GM12878 (cell line): ENCODE results near the gene RUFY4. TPM values are rescaled to one million over a fixed set of nuclear protein-coding genes. Genes with fewer than 3 reads are reported as not detected.

Source experiments
- PML ChIP-seq: IDR thresholded peaks from 2 replicates; pipeline ENCODE4 v1.6.1; 2012; ENCODE audit warnings: low read length, inconsistent platforms
- polyA plus RNA-seq, 11 experiments: library from polyadenylated mRNA; depleted of rRNA in 4 of 11; unstranded in 6 of 11; stranded (reverse) in 5 of 11; fragments of >200 nt; fragmentation: Nextera tagmentation in 4 of 11; fragmentation: Illumina TruSeq in 1 of 11; extraction: Ambion mirVana in 4 of 11; extraction: Trizol in 1 of 11; gene quantifications; 1 replicate in 1 of 11; 2 replicates in 10 of 11; pipeline versions ENCODE4 v1.2.1 to v1.2.3, GENCODE V29; 2011 to 2016; ENCODE audit warnings: inconsistent platforms in 2 of 11, missing spikeins in 2 of 11, low read depth in 1 of 11
- total RNA-seq, 4 experiments: library from RNA; depleted of rRNA in 3 of 4; stranded (reverse); fragments of >200 nt in 3 of 4; fragmentation: Illumina TruSeq in 1 of 4; extraction: Trizol in 1 of 4; gene quantifications; 2 replicates each; pipeline versions ENCODE4 v1.2.1 to v1.2.3, GENCODE V29; 2013 to 2021
- TF ChIP-seq, protein P1 (sequence below): fragments of 450-650 bp; IDR thresholded peaks from 2 replicates; pipeline ENCODE4 v1.6.1; 2017; ENCODE audit warnings: mild to moderate bottlenecking, moderate library complexity
- TF ChIP-seq, protein P2 (sequence below): fragments of 450-650 bp; formaldehyde crosslinking; IDR thresholded peaks from 2 replicates; pipeline ENCODE4 v1.4.0; 2020; ENCODE audit warnings: mild to moderate bottlenecking, moderate library complexity

The RUFY4 gene
- total and polyA plus RNA-seq, 10 of the 15 experiments (the other 5 are each of a cell fraction or from before 2014, with no cell fraction given): 0.05 to 2.7 (median 0.90) TPM

DNA sequence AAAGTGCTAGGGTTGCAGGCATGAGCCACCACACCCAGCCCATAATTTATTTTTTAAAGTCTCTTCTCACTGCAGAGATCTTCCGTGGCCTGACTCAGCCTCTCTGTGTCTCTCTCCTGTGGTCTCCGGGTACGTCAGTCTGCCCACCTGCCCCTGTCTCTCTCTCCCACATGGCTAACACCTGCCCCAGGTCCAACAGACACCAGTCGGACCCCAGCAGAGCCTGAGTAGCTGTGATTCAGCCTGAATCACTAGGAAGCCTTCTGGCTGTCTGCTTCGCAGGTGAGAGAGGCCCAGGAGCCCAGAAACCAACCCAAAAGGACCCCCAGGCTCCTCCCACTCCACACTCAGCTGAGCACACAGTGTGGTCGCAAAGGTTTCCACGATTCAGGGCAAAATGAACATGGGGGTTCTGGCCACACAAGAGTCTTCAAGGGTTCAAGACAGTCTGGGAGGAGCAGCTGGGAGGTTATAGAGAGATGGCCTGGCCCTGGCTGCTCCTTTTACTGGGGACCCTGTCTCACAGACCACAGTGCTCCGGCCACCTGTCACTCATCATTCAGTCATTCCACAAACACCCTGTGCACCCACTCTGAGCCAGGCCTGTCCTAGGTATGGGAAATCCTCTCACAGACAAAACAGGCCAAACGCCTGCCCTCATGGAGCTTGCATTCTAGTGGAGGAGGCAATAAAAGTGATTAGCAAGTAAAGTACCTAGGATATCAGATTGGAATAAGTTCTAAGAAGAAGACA is 8.6 kb downstream of the RUFY4 start (continued):
- TF ChIP-seq, protein P1, sequence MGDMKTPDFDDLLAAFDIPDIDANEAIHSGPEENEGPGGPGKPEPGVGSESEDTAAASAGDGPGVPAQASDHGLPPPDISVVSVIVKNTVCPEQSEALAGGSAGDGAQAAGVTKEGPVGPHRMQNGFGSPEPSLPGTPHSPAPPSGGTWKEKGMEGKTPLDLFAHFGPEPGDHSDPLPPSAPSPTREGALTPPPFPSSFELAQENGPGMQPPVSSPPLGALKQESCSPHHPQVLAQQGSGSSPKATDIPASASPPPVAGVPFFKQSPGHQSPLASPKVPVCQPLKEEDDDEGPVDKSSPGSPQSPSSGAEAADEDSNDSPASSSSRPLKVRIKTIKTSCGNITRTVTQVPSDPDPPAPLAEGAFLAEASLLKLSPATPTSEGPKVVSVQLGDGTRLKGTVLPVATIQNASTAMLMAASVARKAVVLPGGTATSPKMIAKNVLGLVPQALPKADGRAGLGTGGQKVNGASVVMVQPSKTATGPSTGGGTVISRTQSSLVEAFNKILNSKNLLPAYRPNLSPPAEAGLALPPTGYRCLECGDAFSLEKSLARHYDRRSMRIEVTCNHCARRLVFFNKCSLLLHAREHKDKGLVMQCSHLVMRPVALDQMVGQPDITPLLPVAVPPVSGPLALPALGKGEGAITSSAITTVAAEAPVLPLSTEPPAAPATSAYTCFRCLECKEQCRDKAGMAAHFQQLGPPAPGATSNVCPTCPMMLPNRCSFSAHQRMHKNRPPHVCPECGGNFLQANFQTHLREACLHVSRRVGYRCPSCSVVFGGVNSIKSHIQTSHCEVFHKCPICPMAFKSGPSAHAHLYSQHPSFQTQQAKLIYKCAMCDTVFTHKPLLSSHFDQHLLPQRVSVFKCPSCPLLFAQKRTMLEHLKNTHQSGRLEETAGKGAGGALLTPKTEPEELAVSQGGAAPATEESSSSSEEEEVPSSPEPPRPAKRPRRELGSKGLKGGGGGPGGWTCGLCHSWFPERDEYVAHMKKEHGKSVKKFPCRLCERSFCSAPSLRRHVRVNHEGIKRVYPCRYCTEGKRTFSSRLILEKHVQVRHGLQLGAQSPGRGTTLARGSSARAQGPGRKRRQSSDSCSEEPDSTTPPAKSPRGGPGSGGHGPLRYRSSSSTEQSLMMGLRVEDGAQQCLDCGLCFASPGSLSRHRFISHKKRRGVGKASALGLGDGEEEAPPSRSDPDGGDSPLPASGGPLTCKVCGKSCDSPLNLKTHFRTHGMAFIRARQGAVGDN: no peak
- TF ChIP-seq, protein P2, sequence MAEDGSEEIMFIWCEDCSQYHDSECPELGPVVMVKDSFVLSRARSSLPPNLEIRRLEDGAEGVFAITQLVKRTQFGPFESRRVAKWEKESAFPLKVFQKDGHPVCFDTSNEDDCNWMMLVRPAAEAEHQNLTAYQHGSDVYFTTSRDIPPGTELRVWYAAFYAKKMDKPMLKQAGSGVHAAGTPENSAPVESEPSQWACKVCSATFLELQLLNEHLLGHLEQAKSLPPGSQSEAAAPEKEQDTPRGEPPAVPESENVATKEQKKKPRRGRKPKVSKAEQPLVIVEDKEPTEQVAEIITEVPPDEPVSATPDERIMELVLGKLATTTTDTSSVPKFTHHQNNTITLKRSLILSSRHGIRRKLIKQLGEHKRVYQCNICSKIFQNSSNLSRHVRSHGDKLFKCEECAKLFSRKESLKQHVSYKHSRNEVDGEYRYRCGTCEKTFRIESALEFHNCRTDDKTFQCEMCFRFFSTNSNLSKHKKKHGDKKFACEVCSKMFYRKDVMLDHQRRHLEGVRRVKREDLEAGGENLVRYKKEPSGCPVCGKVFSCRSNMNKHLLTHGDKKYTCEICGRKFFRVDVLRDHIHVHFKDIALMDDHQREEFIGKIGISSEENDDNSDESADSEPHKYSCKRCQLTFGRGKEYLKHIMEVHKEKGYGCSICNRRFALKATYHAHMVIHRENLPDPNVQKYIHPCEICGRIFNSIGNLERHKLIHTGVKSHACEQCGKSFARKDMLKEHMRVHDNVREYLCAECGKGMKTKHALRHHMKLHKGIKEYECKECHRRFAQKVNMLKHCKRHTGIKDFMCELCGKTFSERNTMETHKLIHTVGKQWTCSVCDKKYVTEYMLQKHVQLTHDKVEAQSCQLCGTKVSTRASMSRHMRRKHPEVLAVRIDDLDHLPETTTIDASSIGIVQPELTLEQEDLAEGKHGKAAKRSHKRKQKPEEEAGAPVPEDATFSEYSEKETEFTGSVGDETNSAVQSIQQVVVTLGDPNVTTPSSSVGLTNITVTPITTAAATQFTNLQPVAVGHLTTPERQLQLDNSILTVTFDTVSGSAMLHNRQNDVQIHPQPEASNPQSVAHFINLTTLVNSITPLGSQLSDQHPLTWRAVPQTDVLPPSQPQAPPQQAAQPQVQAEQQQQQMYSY: no peak
- no peak for TF ChIP-seq PML
